Tibial nerve (tissue), 3 donors: Measurements from ENCODE around the gene NTNG2.

Source experiments
- CTCF ChIP-seq, 5 experiments: fragments of 200-600 bp in 3 of 5; fragments of 450-650 bp in 2 of 5; sonication (generic) in 3 of 5; IDR thresholded peaks; one replicate each; pipeline ENCODE4 v1.5.1; 2016 to 2019; ENCODE audit warnings: antibody characterized with exemption in 5 of 5, mild to moderate bottlenecking in 3 of 5, moderate library complexity in 2 of 5
- POLR2A ChIP-seq, 2 donors: fragments of 450-650 bp; IDR thresholded peaks; one replicate each; pipeline ENCODE4 v1.6.1; 2017; ENCODE audit warnings: antibody characterized with exemption in 2 of 2, mild to moderate bottlenecking in 2 of 2, moderate library complexity in 2 of 2

- no peak for TF ChIP-seq CTCF (IDR thresholded peaks at IDR 0.05)
- no peak for TF ChIP-seq POLR2A (IDR thresholded peaks at IDR 0.05)
These were observed at the start of gene NTNG2 for GRCh38 chr9:132161743-132162184.
